Activated gamma-delta T cell treated with anti-CD3 and anti-CD28 coated beads, Interleukin-2, amount 50 U/mL, for 16 hours (primary cell): ENCODE measurements around the gene MMEL1.
"Not testable (repeated sequence)": the region's sequence is repeated elsewhere in the genome, so short reads cannot be mapped to it uniquely, and the experiment has no call there.

Experiments used
- DNase-seq: peaks from one replicate; pipeline ENCODE4 v3.0.0-alpha.2; 2020; ENCODE audit warnings: low read depth

Gene MMEL1

DNA sequence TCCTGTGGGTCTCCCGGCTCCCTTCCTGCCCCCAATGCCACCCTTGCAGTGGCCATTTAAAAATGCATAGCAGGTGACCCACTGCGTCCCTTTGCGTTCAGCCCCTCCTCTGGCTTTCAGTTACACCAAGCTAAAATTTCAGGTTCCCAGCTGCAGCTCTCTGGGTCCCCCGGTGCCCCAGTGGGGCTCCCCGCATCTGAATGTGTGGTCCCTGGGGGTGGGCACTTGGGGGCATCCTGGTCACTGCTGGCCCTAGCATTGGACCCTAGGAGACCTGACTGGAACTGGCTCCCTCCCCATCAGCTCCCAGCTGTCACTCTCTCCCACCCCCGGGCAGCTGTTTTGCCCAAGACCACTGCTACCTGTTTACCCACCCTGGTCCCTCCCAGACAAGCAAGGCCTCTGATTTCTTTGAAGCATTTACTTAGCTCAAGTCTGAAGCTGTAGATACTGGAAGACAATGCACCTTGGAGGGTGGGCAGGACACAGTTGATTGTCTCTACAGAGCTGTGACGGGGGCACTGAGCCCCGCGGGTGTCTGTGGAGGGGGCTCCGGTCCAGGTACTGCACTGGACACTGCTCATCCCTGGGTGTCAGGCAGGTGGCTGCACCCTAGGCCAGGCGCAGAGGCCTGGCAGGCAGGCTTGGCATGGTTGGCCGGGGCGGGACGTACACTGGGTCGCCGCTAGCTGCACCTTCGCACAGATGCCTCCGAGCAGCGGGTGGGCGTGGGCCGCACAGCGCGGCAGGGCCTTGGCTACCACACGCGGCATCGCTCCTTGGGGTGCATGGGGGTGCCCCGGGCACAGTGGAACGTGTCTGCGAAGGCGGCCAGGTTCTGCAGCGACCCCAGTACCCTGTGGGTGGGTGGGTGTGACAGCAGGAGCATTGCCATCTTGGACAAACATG, 42.3 kb downstream of the MMEL1 start:
- no peak for DNase-seq

DNA sequence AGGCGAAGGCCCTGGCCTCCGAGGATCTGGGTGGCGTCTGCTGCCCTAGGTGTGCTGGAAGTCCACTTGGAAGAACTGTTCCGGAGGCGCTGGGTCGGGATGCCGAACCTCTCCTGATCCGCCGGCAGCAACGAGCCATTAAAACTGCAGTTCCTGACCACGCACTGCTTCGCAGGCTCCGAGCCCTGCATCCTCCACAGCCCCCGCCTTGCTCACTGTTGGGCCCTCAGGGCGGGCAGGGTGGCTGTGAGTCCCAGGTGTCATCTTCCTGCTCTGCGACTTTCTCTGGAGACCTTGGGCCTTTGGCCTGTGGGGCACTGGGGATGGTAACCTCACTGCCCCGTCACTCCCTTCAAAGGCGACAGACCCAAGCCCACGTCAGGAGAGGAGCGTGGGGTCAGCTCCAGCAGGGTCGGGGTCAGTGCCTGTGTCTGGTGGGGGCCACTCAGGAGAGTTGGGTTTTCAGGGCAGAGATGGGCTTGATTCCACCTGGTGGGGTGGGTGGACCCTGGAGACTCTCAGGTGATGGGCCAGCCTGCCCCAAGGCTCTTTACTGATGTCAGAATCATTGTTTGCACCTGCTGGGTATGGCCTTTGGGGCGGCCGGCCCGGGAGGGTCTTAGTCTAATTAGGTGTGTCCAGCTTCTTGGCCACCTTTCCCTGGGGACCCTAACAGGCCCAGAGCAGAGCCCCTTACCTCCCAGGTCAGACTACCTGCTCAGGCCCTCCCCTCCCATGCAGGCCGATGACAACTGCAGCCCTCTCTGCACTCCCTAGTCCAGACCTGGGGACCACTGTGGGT, 43.2 kb downstream of the MMEL1 start:
- DNase-seq, result no peak

DNA sequence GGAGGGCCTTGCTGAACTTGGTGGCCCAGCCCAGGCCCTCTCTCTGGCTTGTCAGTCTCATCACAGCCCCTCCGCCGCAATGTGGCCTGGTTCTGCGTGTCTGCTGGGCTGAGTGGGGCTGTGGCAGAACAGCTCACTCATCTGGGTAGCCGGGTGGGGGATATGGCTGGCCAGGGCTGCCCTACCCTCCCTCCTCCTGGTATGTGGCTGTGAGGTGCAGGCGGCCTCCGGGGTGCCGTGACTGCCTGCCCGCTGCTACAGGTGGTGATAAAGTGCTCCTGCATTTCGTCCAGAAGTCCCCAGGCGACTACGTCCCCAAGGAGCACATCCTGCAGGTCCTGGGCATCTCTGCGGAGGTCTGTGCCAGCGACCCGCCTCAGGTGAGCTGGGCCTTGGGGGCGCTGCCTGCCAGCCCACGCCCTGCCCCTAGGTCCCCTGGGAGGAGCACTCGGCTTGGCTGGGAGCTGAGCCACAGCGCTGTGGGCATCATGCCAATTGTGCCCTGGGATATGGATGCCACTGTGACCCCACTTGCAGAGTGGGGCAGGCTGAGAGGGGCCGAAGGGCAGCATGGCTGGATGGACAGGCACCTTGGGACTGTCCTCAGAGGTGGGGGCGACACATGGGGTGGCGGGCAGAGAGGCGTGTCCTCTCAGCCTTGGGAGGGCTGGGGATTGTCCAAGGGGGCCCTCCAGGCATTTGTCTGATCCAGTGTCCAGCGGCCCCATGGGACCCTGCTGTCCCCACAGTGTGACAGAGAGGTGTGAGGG, 44.0 kb downstream of the MMEL1 start:
- DNase-seq, result no peak

DNA sequence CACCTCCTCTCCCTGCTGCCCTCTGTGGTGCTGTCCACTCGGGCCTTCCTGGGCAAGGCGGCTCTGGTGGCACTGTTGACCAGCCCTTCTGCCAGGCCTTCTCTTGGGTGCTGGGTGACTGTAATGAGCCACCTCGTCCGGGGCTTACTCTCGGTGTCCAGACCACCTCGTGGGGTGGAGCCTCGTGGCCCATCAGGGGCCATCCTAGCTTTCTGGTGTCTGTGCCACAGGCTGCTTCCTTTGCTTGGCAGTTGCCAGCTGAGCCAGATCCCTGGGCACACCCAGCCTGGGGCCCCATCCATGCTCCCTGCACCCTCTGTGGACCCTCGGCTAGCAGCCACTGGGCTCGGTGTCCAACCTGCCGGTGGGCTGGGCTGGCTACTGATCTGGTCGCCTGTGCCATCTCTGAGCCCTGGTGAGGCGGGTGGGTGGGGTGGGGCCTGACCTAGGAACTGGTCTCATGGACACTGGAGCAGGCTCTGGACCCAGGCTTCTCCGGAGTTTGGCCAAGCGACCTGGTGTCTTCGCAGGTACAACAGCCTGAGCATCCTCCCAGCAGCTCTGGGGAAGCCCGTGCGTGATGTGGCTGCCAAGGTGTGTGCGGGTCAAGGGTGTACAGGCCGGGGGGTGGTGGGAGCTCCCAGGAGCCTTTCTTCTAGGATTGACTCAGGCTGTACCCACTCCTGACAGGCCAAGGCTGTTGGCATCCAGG, 44.8 kb downstream of the MMEL1 start:
- DNase-seq, result no peak

DNA sequence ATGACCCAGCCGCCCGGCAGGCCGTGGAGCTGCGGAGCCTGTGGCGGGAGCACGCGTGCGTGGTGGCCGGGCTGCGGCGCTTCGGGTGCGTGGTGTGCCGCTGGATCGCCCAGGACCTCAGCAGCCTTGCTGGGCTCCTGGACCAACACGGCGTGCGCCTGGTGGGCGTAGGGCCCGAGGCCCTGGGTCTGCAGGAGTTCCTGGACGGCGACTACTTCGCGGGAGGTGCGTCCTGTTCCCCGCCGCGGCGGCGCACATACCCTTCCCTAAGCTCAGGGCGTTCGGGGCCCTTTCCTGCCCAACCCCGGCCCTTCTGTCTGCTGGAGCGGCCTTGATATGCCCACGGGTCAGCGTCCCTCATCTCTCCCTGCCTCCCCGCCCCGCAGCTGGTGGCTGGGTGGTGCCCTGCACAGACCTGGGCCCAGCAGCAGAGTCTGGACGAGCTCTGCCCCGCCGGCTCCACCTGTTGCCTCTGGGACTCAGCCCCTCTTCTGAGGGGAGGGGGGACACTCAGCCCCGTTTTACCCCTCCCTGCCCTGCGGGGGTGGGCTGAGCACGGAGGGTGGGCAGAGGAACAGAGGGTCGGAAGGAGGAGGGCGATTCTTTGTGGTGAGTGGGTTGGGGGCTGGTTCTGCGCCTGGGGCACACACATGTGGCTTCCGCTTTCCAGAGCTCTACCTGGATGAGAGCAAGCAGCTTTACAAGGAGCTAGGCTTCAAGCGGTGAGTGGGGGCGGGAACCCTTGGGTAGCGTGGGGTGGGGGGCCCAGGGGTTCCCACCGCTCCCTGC, 45.6 kb downstream of the MMEL1 start:
- DNase-seq, result no peak

DNA sequence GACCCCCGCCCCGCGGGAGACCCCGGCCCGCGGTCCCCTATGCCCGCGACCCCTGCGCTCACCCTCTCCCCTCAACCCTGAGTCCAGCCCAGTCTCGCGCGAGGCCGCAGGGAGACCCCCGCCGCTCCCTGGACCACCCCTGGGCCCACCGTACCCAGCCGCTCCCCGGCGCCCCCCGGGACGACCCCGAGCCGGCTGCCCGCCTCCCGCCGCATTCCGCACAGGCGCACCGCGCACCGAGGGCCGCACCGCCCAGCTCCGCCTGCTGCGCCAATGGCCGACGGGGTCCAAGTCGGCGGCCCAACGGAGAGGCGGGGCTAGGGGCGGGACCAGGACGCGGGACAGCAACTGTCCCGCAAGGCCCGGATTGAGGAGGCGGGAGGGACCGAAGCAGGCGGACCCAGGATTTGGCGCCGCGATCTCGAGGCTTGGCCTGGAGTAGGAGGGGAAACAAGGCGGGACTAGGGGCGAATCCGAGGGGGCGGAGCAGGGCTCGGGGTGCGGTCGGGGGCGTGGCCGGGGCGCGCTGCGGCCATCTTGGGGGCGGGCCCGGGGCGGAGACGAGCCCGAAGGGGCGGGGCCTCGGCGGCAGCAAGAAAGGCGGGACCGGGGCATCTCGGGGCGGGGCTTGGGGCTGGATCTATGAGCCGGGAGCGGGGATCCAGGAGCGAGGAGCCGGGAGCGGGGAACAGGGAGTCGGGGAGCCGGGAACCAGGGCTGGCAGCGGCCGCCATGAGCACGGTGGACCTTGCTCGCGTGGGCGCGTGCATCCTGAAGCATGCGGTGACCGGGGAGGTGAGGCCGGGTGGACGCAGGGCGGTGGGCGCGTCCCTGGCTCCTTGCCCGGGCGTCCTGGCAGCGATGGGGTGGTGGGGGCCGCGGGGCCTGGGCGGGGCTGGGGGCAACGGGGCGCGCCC, 46.4 kb downstream of the MMEL1 start, which contains the start of gene PRXL2B:
PRXL2B (plus strand) TSS at position 624 of the 917 bp plus-strand sequence; CDS start at position 733, 109 bp downstream.
- peak; percentile 95 for DNase-seq

DNA sequence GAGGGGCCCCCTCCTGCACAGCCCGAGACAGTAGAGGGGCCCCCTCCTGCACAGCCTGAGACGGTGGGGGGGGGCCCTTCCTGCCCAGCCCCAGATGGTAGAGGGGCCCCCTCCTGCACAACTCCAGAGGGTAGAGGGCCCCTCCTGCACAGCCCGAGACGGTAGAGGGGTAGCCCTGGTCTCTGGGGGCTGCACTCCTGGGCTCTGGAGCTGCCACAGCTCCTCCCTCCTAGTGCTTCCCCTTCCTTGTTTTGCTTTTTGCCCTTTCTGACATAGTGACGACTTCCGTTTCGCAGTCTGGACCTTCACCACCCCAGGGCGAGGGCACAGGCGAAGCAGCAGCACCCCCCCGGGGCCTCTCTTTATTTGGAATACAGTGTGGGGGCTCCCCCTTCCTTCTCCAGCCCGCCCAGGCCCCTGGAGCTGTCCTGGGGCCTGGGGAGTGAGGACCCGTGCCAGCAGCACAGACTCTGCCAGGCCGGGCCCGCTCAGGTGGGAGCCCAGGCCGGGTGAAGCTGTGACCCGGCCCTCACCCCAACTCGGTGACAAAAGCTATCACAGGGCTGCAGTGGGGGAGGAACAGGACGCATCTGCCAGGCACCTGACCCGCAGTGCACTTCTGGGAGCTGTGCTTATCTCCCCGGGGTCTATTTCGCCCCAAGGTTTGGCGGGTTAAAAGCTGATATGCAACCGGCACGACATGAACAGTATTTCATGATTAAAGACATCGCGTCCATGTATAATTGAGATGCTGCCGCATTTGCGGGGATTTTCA, 47.3 kb downstream of the MMEL1 start:
- peak; percentile 53 for DNase-seq

DNA sequence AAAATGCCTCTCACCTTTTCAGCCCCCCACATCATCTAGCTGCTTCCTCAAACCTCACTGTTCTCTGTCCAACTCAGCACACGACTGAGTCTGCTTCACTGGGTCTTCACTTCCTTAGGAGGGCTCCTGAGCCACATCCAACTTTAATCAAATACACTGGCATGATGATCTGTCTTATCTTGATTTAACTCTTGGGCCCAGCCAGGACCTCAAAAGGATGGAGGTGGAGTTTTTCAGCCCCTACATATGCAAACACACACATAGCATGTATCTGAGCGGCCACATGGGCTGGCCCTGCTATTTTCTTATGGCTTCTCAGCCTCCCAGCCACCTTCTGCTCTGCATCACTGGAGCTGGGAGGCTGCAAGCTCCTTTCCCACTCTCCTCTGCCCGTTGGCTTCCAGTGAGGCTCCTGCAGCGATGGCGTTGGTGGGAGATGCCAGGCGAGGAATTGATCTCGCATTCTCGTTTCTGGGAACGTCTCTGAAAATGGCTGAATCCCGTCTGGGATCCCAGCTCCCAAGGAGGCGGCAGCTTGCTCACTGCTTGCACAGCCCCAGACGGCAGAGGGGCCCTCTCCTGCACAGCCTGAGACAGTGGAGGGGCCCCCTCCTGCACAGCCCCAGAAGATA, 48.0 kb downstream of the MMEL1 start:
- DNase-seq, result no peak

DNA sequence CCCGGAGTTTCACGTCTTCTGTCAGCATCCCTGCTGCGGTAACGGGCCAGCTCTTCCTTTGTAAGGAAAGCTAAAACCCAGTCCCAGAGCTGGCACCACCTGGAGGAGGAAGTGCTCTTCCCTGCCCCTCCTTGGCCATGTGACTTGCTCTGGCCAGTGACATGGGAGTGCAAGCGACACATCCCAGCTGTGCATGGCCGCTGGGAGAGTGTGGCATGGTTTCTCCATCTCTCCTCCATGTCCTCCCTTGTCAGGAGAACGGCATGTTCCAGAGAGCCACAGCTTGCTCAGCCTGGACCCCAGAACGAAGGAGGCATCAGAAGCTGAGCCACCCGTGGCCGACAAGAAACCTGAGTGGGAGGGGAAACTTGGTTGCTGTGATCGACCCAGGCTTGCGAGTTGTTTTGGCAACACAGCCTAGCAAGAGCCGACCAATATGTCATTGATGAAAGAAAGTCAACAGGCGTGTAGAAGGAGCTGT, 48.9 kb downstream of the MMEL1 start:
- DNase-seq, result no peak

DNA sequence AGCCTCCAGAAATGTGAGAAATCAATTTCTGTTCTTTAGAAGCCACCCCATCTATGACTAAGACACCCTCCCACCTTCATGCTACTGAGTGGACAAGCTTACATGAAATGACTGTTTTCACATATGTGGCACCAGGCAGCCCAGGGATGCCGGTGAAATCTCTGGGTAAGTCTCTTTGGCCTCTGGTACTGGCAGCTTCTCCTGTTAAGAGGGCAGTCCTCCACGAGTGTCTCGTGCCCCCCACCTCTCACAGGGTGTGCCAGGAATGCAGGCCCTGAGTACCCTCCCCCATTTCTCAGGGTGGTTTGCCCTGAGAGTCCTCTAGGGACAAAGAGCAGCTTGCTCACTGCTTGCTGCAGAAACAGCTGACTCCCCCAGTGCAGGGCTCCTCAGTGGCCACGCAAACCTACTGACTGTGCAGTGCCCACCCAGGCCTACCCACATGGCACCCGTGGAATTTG, 49.5 kb downstream of the MMEL1 start:
- DNase-seq, result no peak

DNA sequence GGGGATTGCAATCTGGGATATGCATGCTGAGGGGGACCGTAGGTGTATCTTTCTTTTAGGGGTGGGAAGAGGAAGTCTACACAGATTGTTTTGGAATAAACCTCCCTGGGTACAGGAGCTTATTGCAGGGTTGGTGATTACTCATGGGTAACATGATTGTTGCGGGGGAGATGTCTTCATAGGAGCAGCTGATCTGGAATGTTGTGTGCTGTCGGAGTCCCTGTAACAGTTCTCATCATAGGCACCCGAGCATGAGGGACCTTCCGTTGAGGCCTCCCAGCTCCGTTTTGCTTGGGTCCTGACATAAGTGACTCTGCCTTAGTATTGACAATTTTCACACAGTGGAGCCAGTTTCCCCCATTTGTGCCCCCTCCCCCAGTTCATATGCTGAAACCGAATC, 50.4 kb downstream of the MMEL1 start:
- DNase-seq, result no peak

DNA sequence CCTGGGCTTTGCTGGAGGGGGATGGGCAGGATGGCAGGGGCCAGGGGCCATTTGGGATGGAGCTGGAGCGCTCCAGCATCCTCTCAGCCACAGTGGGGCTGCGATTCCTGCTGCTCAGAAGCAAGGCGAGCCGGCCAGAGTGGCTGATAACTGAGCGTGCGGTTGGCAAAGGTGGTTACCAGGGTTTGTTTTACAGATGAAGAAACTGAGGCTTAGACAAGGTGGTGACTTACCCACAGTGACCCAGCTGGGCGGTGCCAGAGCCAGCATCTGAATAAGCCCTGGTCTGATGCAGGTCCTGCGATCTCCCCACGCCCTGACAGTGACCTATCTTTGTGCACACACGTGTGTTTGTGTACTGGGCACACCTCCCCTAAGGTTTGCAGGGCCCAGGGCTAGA, 52.1 kb downstream of the MMEL1 start:
- no peak for DNase-seq

DNA sequence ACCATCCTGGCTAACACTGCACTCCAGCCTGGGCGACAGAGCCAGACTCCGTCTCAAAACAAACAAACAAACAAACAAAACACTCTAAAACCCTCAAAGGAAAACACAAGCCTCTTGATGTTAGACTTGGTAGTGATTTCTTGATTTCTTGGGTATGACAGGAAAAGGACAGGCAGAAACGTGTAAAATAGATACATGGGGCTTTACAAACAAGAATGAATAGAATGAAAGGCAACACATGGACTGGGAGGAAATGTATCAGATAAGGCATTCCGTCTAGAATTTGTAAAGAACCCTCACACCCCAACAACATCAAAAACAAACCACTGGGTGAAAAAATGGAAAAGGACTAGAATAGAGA, 54.1 kb downstream of the MMEL1 start:
- DNase-seq, result no peak

DNA sequence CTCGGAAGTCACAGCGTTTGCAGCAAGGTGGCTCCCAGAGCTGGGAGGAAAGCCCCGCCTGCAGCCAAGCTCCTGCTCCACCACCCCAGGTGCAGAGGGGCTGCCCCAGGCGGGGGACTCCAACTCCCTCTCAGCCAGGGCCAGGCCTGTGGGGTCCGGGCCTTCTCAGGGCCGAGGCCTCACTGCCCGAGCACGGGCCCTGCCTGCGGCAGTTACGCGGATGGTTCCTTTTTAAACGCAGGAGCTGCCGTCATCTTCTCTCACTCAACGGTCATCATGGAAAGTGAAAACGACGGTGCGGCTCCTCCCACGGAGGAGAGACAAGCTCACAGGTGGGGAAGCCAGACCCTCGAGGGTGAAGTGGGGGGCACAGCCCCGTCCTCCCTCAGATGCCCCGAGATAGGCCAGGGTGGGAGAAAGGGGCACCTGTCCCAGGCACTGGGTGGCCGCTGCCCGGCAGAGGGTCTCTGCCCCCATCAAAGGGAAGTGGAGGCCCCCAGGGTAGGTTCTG, 55.2 kb downstream of the MMEL1 start:
- DNase-seq, result not testable (repeated sequence)

DNA sequence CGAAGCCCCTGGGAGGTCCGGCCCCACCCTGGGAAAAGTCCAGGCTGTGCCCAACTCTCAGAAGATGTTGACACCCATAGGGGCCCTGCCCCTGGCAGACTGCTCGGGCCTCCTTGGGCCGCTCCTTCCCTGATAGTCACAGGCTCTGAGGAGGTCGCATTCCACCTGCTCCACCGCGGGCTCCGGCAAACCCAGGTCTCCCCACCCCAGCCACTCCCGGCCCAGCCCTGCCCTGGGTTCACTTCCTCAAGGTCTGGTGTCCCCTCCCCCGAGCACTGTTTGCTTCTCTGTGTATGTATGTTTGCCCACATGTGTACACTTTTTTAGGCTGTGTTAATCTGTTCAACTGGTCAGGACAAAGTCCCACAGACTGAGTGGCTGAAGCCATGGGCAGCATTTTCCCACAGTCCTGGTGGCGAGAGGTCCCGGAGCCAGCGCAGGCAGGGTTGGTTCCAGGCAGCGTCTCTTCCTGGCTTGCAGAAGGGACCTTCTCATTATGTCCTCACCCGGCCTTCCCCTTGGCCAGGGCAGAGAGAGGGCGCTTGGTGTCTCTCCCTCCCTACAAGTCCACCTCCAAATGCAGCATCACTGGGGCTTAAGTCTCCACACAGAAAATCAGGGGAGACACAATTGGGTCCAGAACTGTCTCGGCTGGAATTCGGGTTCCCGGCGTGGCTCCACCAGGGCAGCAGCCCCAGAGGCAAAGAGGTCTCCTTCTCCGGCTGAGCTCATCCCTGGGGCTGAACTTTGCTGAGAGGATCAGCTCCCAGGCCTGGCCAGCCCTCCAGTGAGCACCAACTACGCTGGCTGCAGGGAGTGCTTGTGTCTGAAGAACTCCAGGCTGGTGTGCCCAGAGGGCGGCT, 56.8 kb downstream of the MMEL1 start:
- no peak for DNase-seq

DNA sequence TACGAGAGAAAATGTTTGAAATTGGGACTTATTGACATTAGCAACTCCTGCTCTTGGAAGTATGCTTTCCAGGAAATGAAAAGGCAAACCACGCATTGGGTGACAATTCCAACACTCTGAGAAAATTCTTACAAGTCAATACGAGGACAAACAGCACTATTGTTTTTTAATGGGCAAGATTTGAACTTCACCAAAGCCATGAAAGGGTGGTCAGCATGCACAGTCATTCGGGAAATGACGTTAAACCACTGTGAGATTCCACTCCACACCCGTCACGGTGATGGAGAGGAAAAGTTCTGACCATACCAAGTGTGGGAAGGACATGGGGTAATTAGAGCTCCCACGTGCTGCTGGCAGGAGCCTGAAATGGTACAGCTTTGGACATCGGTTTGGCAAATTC, 58.5 kb downstream of the MMEL1 start:
- DNase-seq, result no peak
